GM23248 (cell line): ENCODE data around the gene ENOX1.

Experiments used
- EZH2 ChIP-seq: fragments of 200-600 bp; sonication (generic); IDR thresholded peaks from 2 replicates; pipeline ENCODE4 v1.6.1; 2018; ENCODE audit warnings: antibody characterized with exemption, mild to moderate bottlenecking; ENCODE audit not compliant: insufficient read depth, poor library complexity, severe bottlenecking
- EZH2phosphoT487 ChIP-seq: fragments of 200-600 bp; sonication (generic); IDR thresholded peaks from 2 replicates; pipeline ENCODE4 v1.6.1; 2018; ENCODE audit warnings: antibody characterized with exemption, moderate library complexity, mild to moderate bottlenecking, low read depth; ENCODE audit not compliant: insufficient read depth

GRCh38 chr13:43484432-43485225 lies 302.1 kb downstream of the ENOX1 start:
- TF ChIP-seq EZH2, result no peak
- TF ChIP-seq EZH2phosphoT487, result no peak
